ENCODE results near the gene NOL4L.

DNA sequence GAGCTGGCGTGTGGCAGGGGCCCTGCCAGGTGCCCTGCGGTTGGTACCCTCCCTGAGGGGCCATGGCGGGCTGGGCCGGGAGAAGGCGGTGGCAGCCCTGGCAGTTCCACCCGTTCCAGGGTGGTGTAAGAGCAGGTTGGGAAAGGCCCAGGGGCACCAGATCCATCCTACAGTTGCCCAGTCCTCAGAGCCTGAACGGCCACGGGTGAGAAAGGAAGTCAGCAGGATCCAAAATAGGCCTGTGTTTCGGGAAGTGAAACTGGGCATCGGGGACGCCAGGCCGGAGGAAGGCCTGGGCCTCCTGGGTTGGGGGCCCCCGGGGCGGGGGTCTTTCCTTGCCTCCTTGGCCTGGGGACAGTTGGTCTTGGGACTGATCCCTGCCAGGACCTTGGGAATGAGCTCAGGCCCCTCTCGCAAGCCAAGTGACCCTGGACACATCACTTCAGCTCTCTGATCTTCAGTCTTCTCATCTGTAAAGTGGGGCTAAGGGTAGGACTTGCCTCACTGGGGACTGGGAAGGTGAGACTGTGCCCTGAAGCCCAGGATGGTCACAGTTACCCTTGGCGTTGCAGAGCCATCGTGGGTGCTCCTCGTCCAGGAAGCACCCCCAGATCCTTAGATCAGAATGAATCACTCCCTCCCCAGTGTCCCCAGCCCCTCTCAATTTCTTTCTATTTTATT, 18.1 kb upstream of the NOL4L start:
- TF ChIP-seq, protein P1, sequence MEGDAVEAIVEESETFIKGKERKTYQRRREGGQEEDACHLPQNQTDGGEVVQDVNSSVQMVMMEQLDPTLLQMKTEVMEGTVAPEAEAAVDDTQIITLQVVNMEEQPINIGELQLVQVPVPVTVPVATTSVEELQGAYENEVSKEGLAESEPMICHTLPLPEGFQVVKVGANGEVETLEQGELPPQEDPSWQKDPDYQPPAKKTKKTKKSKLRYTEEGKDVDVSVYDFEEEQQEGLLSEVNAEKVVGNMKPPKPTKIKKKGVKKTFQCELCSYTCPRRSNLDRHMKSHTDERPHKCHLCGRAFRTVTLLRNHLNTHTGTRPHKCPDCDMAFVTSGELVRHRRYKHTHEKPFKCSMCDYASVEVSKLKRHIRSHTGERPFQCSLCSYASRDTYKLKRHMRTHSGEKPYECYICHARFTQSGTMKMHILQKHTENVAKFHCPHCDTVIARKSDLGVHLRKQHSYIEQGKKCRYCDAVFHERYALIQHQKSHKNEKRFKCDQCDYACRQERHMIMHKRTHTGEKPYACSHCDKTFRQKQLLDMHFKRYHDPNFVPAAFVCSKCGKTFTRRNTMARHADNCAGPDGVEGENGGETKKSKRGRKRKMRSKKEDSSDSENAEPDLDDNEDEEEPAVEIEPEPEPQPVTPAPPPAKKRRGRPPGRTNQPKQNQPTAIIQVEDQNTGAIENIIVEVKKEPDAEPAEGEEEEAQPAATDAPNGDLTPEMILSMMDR (conservative IDR thresholded peaks at IDR 0.05; ENCODE audit: low read depth, low read length), result no peak
- no peak for TF ChIP-seq EZH2 (IDR thresholded peaks at IDR 0.05; ENCODE audit: borderline replicate concordance, low read depth, low read length, poor library complexity, severe bottlenecking)

All from A673 (cell line).